OCI-LY7 (cell line): ENCODE data around the gene DIP2C.

Experiments used
- CTCF ChIP-seq: fragments of 200-600 bp; sonication (generic); conservative IDR thresholded peaks from 2 replicates; pipeline ENCODE4 v1.5.1; 2014; ENCODE audit warnings: mild to moderate bottlenecking, antibody characterized with exemption, low read length, moderate library complexity, mixed read lengths
- EZH2phosphoT487 ChIP-seq: fragments of 200-600 bp; sonication (generic); IDR thresholded peaks from 2 replicates; pipeline ENCODE4 v1.6.1; 2018; ENCODE audit warnings: low read depth, borderline replicate concordance, mild to moderate bottlenecking, mixed run types, antibody characterized with exemption, low read length, moderate library complexity, mixed read lengths

- TF ChIP-seq EZH2phosphoT487 (no peak), CTCF (peak; percentile 91)
These were observed 458.7 kb downstream of the DIP2C start for GRCh38 chr10:230758-231157.
